HAP-1 (cell line): ENCODE measurements around the gene TRIM60.
"Not testable (repeated sequence)": the region's sequence is repeated elsewhere in the genome, so short reads cannot be mapped to it uniquely, and the experiment has no call there.

Experiments used
- DNase-seq, 2 experiments: peaks; one replicate each; pipeline ENCODE4 v3.0.0-alpha.2; 2016 to 2020; ENCODE audit warnings: low spot score in 2 of 2
- H3K27me3 ChIP-seq: fragments of 250-450 bp; sonication (Bioruptor Pico); 2 replicates; pipeline ENCODE4 v1.5.1; 2020; ENCODE audit warnings: low read depth, mild to moderate bottlenecking, moderate library complexity
- H3K36me3 ChIP-seq: fragments of 250-450 bp; sonication (Bioruptor Pico); replicated peaks from 2 replicates; pipeline ENCODE4 v1.5.1; 2020; ENCODE audit warnings: mild to moderate bottlenecking
- H3K4me1 ChIP-seq: fragments of 250-450 bp; sonication (Bioruptor Pico); 2 replicates; pipeline ENCODE4 v1.5.1; 2020; ENCODE audit warnings: mild to moderate bottlenecking
- H3K4me3 ChIP-seq: fragments of 250-450 bp; sonication (Bioruptor Pico); 2 replicates; pipeline ENCODE4 v1.5.1; 2020; ENCODE audit warnings: mild to moderate bottlenecking, moderate library complexity
- H3K9me3 ChIP-seq: fragments of 250-450 bp; sonication (Bioruptor Pico); 2 replicates; pipeline ENCODE4 v1.5.1; 2020; ENCODE audit warnings: mild to moderate bottlenecking, moderate library complexity
- in situ Hi-C: fragments of 300-500 bp; cut with MboI; formaldehyde crosslinking; loops from 3 replicates; pipeline ENCODE4 v1.14.3; 2020; ENCODE audit warnings: low sequenced_read_pairs, inconsistent platforms, mixed read lengths

The TRIM60 gene

DNA sequence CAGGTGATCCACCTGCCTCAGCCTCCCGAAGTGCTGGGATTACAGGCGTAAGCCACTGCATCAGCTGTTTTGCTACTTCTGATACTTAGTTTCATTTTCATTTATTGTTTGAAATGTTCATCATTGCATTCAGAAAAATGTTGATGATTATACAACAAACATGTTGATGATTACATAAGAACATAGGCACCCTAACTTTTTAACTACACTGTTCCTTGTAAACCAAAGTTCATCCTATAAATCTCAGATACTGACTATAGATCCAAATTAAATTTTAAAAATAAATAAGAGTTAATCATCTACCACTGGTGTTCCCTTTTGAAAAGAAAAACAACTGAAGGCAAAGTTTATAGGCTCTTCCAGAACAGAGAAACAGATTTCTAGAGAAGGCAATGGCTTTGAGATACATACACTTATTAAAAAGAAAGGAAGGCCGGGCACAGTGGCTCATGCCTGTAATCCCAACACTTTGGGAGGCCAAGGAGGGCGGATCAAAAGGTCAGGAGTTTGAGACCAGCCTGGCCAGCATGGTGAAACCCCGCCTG is 45.3 kb downstream of the TRIM60 start:
- in situ Hi-C loops: no loop called here

DNA sequence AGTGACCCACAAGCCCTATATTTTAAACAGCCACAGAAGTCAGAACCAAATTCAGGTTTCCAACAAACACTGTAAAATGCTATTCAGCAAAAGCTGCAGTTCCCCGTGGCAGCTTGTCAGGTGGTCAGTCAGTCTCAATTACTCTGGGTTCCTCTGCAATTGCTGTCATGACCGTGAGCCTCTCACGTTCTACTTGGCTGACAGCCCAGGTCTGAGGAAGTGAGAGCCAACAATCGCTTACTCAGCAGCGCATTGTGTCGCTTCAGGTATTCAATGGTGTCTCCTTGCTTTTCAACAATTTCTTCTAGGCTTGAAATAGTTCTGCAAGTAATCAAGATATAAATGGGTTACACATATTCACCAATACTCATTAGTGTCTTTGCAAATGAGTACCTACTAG is 47.7 kb downstream of the TRIM60 start:
- Histone ChIP-seq H3K36me3 (peaks cover 31% of the 10 kb centered on the region), H3K9me3 (no peaks in the 10 kb centered on the region), H3K4me3 (no peak overlapping the region), H3K4me1 (no peaks in the 10 kb centered on the region), H3K27me3 (no peaks in the 10 kb centered on the region)
- no peak for DNase-seq
- in situ Hi-C loops: no loop called here

More for the DNA sequence above, 45.3 kb downstream of the TRIM60 start:
- H3K4me1 ChIP-seq: no peaks in the 10 kb centered on the region
- H3K4me3 ChIP-seq: no peak overlapping the region
- DNase-seq: no peak
- H3K27me3 ChIP-seq: no peaks in the 10 kb centered on the region
- peaks cover 26% of the 10 kb centered on the region for H3K36me3 ChIP-seq
- H3K9me3 ChIP-seq: no peaks in the 10 kb centered on the region

DNA sequence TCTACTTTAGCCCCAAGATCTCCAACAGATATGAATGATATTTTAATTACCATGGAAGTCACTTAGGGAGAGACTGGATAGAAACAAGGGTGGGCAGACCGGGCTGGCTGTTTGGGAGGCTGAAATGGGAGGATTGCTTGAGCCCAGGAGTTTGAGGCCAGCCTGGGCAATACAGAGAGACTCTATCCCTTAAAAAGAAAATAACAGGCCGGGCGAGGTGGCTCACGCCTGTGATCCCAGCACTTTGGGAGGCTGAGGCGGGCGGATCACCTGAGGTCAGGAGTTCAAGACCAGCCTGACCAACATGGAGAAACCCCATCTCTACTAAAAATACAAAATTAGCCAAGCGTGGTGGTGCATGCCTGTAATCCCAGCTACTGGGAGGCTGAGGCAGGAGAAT is 53.0 kb downstream of the TRIM60 start:
- DNase-seq, H3K4me1 ChIP-seq, H3K27me3 ChIP-seq, H3K4me3 ChIP-seq, in situ Hi-C loops, H3K9me3 ChIP-seq: not testable (repeated sequence)
- peaks cover 38% of the 10 kb centered on the region for H3K36me3 ChIP-seq

DNA sequence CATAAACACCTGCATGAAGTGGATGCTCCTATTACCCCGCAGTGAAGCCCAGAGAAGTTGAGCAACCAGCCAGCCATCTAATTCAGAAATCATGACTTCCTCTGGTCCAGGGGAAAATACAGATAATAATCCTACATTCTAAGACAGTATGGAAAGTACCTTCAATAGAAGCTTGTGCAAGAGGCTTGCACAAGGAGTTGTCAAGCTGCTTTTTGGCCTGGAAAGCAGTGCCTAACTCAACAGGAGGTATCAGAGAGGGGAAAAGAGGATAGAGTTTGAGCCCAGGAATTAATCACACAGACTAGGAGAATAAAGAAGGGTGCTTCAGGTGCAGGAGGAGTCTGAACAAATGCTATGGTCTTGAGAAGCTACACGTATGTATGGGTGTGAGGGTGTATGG is 54.1 kb downstream of the TRIM60 start:
- Histone ChIP-seq H3K9me3 (no peaks in the 10 kb centered on the region), H3K36me3 (peaks cover 34% of the 10 kb centered on the region), H3K27me3 (no peaks in the 10 kb centered on the region), H3K4me3 (no peak overlapping the region), H3K4me1 (no peaks in the 10 kb centered on the region)
- in situ Hi-C loops: no loop called here
- DNase-seq: no peak

DNA sequence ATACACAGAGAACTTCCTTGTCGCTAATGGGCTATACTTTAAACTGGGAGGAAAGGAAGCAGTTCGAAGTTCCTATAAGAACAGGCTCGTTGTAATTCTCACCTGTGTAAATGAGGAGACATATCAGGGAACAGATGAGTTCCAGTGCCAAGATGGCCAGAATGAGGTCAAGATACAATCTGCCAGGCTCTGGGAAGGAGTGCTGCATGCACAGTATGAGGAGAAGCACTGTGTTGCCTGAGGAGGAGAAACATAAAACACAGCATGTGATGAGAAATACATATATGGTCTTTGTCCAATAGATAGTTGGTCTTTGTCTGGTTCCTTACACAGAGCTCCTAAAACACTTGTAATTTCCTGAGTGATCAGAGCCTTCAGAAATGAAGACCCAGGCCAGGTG is 56.6 kb downstream of the TRIM60 start:
- Histone ChIP-seq H3K27me3 (no peaks in the 10 kb centered on the region), H3K4me3 (no peak overlapping the region), H3K4me1 (no peaks in the 10 kb centered on the region), H3K9me3 (no peaks in the 10 kb centered on the region), H3K36me3 (peaks cover 32% of the 10 kb centered on the region)
- in situ Hi-C loops: no loop called here
- no peak for DNase-seq
